Activated gamma-delta T cell (primary cell): ENCODE measurements around the gene AMOTL1.
"Not testable (repeated sequence)": the region's sequence is repeated elsewhere in the genome, so short reads cannot be mapped to it uniquely, and the experiment has no call there.

Source experiments
- DNase-seq: peaks from one replicate; lab custom pipeline; 2025; lab: John Stamatoyannopoulos, UW

Gene AMOTL1

GRCh38 chr11:94821439-94821838, 53.3 kb downstream of the AMOTL1 start:
- no peak for DNase-seq

- DNase-seq: no peak
These were observed 53.9 kb downstream of the AMOTL1 start for GRCh38 chr11:94822080-94822479.

- DNase-seq: no peak
These were observed 55.1 kb downstream of the AMOTL1 start for GRCh38 chr11:94823102-94823732.

GRCh38 chr11:94825031-94825430, 56.9 kb downstream of the AMOTL1 start:
- DNase-seq: no peak

- no peak for DNase-seq
These were observed 57.3 kb downstream of the AMOTL1 start for GRCh38 chr11:94825481-94825880.

- no peak for DNase-seq
These were observed 58.3 kb downstream of the AMOTL1 start for GRCh38 chr11:94826415-94826814.

GRCh38 chr11:94828088-94828487, 59.9 kb downstream of the AMOTL1 start:
- no peak for DNase-seq

GRCh38 chr11:94830722-94831510, 62.8 kb downstream of the AMOTL1 start:
- DNase-seq: no peak

GRCh38 chr11:94831529-94831928, 63.4 kb downstream of the AMOTL1 start:
- DNase-seq: no peak

- DNase-seq: no peak
These were observed 64.6 kb downstream of the AMOTL1 start for GRCh38 chr11:94832604-94833235.

GRCh38 chr11:94834911-94835593, 66.9 kb downstream of the AMOTL1 start:
- no peak for DNase-seq

- DNase-seq: no peak
These were observed 67.4 kb downstream of the AMOTL1 start for GRCh38 chr11:94835594-94835927.

- no peak for DNase-seq
These were observed 69.2 kb downstream of the AMOTL1 start for GRCh38 chr11:94837317-94837716.

- no peak for DNase-seq
These were observed 70.0 kb downstream of the AMOTL1 start for GRCh38 chr11:94838027-94838731.

- no peak for DNase-seq
These were observed 72.1 kb downstream of the AMOTL1 start for GRCh38 chr11:94840209-94840608.

- DNase-seq: no peak
These were observed 75.9 kb downstream of the AMOTL1 start for GRCh38 chr11:94844031-94844430.

GRCh38 chr11:94845622-94846021, 77.5 kb downstream of the AMOTL1 start:
- no peak for DNase-seq

GRCh38 chr11:94849839-94850238, 81.7 kb downstream of the AMOTL1 start:
- DNase-seq: no peak

- no peak for DNase-seq
These were observed 83.9 kb downstream of the AMOTL1 start for GRCh38 chr11:94851864-94852636.

- not testable (repeated sequence) for DNase-seq
These were observed 85.1 kb downstream of the AMOTL1 start for GRCh38 chr11:94853288-94853687.

GRCh38 chr11:94853836-94854235, 85.7 kb downstream of the AMOTL1 start:
- no peak for DNase-seq
